ENCODE data around the gene RDH13. TPM values are rescaled to one million over a fixed set of nuclear protein-coding genes. Genes with fewer than 3 reads are reported as not detected.
"Not testable (repeated sequence)": the region's sequence is repeated elsewhere in the genome, so short reads cannot be mapped to it uniquely, and the experiment has no call there.

The RDH13 gene
- total and polyA plus RNA-seq, 4 donors: 8.9 to 11.7 (median 9.5) TPM

GRCh38 chr19:55041627-55042343, 21.2 kb downstream of the RDH13 start:
- Histone ChIP-seq H3K27me3 (ENCODE audit: control insufficient read depth in 4 of 4, insufficient read depth in 4 of 4, low read length in 3 of 4) (no peaks in the 10 kb centered on the region), H3K9me3 (ENCODE audit: control insufficient read depth in 4 of 4, low read length in 3 of 4) (no peaks in the 10 kb centered on the region), H3K9ac (ENCODE audit: low read depth in 1 of 2, low read length in 2 of 2) (no peak overlapping the region), H3K27ac (ENCODE audit: low read depth in 1 of 2, low read length in 2 of 2) (peak overlapping the region in 1 of 2 donors; percentile 0), H3K4me3 (ENCODE audit: low read depth in 1 of 3, low read length in 3 of 3) (no peak overlapping the region), H3K36me3 (ENCODE audit: control insufficient read depth in 4 of 4, insufficient read depth in 3 of 4, low read depth in 1 of 4, low read length in 3 of 4) (peaks cover 10 to 31% (median 13%) of the 10 kb centered on the region in 4 donors), H3K4me1 (ENCODE audit: control insufficient read depth in 4 of 4, insufficient read depth in 4 of 4, low read length in 3 of 4) (no peaks in the 10 kb centered on the region)
- TF ChIP-seq SP1 (IDR thresholded peaks at IDR 0.05) (peak; percentile 17), RXRA (IDR thresholded peaks at IDR 0.05) (peak; percentile 37 to 48), FOXA2 (IDR thresholded peaks at IDR 0.05) (no peak), NR2F2 (IDR thresholded peaks at IDR 0.05) (peak; percentile 96)
- no peak for DNase-seq (ENCODE audit: low spot score)
- 74% methylated on average over 30 of the region's 30 CpGs for WGBS

GRCh38 chr19:55041244-55041626, 21.7 kb downstream of the RDH13 start:
- peak overlapping the region in 1 of 2 donors; percentile 0 for H3K27ac ChIP-seq (ENCODE audit: low read depth in 1 of 2, low read length in 2 of 2)
- no peaks in the 10 kb centered on the region for H3K9me3 ChIP-seq (ENCODE audit: control insufficient read depth in 4 of 4, low read length in 3 of 4)
- H3K27me3 ChIP-seq (ENCODE audit: control insufficient read depth in 4 of 4, insufficient read depth in 4 of 4, low read length in 3 of 4): no peaks in the 10 kb centered on the region
- 86% methylated on average over 10 of the region's 10 CpGs for WGBS
- no peak overlapping the region for H3K9ac ChIP-seq (ENCODE audit: low read depth in 1 of 2, low read length in 2 of 2)
- H3K4me1 ChIP-seq (ENCODE audit: control insufficient read depth in 4 of 4, insufficient read depth in 4 of 4, low read length in 3 of 4): no peaks in the 10 kb centered on the region
- peaks cover 8 to 26% (median 10%) of the 10 kb centered on the region in 4 donors for H3K36me3 ChIP-seq (ENCODE audit: control insufficient read depth in 4 of 4, insufficient read depth in 3 of 4, low read depth in 1 of 4, low read length in 3 of 4)
- no peak for TF ChIP-seq MAX (IDR thresholded peaks at IDR 0.05)
- no peak for TF ChIP-seq FOXA2 (IDR thresholded peaks at IDR 0.05)
- TF ChIP-seq FOXA1 (IDR thresholded peaks at IDR 0.05): no peak
- no peak for TF ChIP-seq NR2F2 (IDR thresholded peaks at IDR 0.05)
- no peak for TF ChIP-seq ATF3 (IDR thresholded peaks at IDR 0.05)
- no peak for TF ChIP-seq REST (IDR thresholded peaks at IDR 0.05)
- no peak for TF ChIP-seq SP1 (IDR thresholded peaks at IDR 0.05)
- no peak for TF ChIP-seq TAF1 (conservative IDR thresholded peaks at IDR 0.05)
- TF ChIP-seq HNF4G (IDR thresholded peaks at IDR 0.05): no peak
- TF ChIP-seq ZBTB33 (IDR thresholded peaks at IDR 0.05): no peak
- TF ChIP-seq RAD21 (IDR thresholded peaks at IDR 0.05): no peak
- TF ChIP-seq HNF4A (conservative IDR thresholded peaks at IDR 0.05): no peak
- TF ChIP-seq GABPA (IDR thresholded peaks at IDR 0.05 in 1 of 2, conservative IDR thresholded peaks at IDR 0.05 in 1 of 2): no peak
- TF ChIP-seq EGR1 (IDR thresholded peaks at IDR 0.05; ENCODE audit: low read depth in 2 of 2): no peak
- no peak for TF ChIP-seq YY1 (IDR thresholded peaks at IDR 0.05)
- no peak for TF ChIP-seq CTCF (IDR thresholded peaks at IDR 0.05; ENCODE audit: low read depth, low read length, missing input control)
- H3K4me3 ChIP-seq (ENCODE audit: low read depth in 1 of 3, low read length in 3 of 3): no peak overlapping the region
- DNase-seq (ENCODE audit: low spot score): no peak

GRCh38 chr19:55040654-55041053, 22.3 kb downstream of the RDH13 start:
- not testable (repeated sequence) for H3K9me3 ChIP-seq (ENCODE audit: control insufficient read depth in 4 of 4, low read length in 3 of 4); H3K27me3 ChIP-seq (ENCODE audit: control insufficient read depth in 4 of 4, insufficient read depth in 4 of 4, low read length in 3 of 4); DNase-seq (ENCODE audit: low spot score); H3K4me3 ChIP-seq (ENCODE audit: low read depth in 1 of 3, low read length in 3 of 3); H3K4me1 ChIP-seq (ENCODE audit: control insufficient read depth in 4 of 4, insufficient read depth in 4 of 4, low read length in 3 of 4); H3K9ac ChIP-seq (ENCODE audit: low read depth in 1 of 2, low read length in 2 of 2); H3K27ac ChIP-seq (ENCODE audit: low read depth in 1 of 2, low read length in 2 of 2)
- WGBS: 86% methylated on average over 12 of the region's 12 CpGs
- peaks cover 8 to 26% (median 10%) of the 10 kb centered on the region in 4 donors for H3K36me3 ChIP-seq (ENCODE audit: control insufficient read depth in 4 of 4, insufficient read depth in 3 of 4, low read depth in 1 of 4, low read length in 3 of 4)

GRCh38 chr19:55037603-55038002, 25.3 kb downstream of the RDH13 start:
- not testable (repeated sequence) for H3K4me3 ChIP-seq (ENCODE audit: low read depth in 1 of 3, low read length in 3 of 3); H3K27ac ChIP-seq (ENCODE audit: low read depth in 1 of 2, low read length in 2 of 2); DNase-seq (ENCODE audit: low spot score); H3K27me3 ChIP-seq (ENCODE audit: control insufficient read depth in 4 of 4, insufficient read depth in 4 of 4, low read length in 3 of 4); H3K9me3 ChIP-seq (ENCODE audit: control insufficient read depth in 4 of 4, low read length in 3 of 4); H3K4me1 ChIP-seq (ENCODE audit: control insufficient read depth in 4 of 4, insufficient read depth in 4 of 4, low read length in 3 of 4); H3K9ac ChIP-seq (ENCODE audit: low read depth in 1 of 2, low read length in 2 of 2); H3K36me3 ChIP-seq (ENCODE audit: control insufficient read depth in 4 of 4, insufficient read depth in 3 of 4, low read depth in 1 of 4, low read length in 3 of 4)
- WGBS: 86% methylated on average over 6 of the region's 6 CpGs
